Activated B cell treated with CpG ODN at 0.5 μM for 24 hours (primary cell): Measurements from ENCODE around the gene ABCB6. TPM values are rescaled to one million over a fixed set of nuclear protein-coding genes. Genes with fewer than 3 reads are reported as not detected.

ENCODE experiments used
- ATAC-seq: fragments of 200-7000 bp; cut with Tn5 transposase; one replicate; pipeline ENCODE4 v1.10.0; 2021; ENCODE audit warnings: low read depth, mild to moderate bottlenecking, moderate library complexity
- CTCF ChIA-PET: fragments of 350-600 bp; sonication (Branson Sonifier 250); formaldehyde crosslinking; loops from one replicate; lab custom pipeline; 2021; ENCODE audit warnings: antibody characterized with exemption; lab: Charles Lee
- POLR2A ChIA-PET: fragments of 350-600 bp; sonication (Branson Sonifier 250); formaldehyde crosslinking; loops from one replicate; lab custom pipeline; 2021; ENCODE audit warnings: antibody characterized with exemption; lab: Charles Lee
- DNase-seq: peaks from one replicate; pipeline ENCODE4 v3.0.0; 2022
- H3K27ac Mint-ChIP-seq: one replicate; pipeline ENCODE4 v1.8.0; 2020; ENCODE audit warnings: mixed read lengths
- H3K27me3 Mint-ChIP-seq: one replicate; pipeline ENCODE4 v1.8.0; 2021; ENCODE audit warnings: mixed read lengths
- H3K36me3 Mint-ChIP-seq: one replicate; pipeline ENCODE4 v1.8.0; 2021; ENCODE audit warnings: low read depth, mixed read lengths
- H3K4me1 Mint-ChIP-seq: one replicate; pipeline ENCODE4 v1.8.0; 2021; ENCODE audit warnings: mixed read lengths
- H3K4me3 Mint-ChIP-seq: one replicate; pipeline ENCODE4 v1.8.0; 2020; ENCODE audit warnings: mild to moderate bottlenecking, mixed read lengths
- H3K9me3 Mint-ChIP-seq: one replicate; pipeline ENCODE4 v1.8.0; 2020; ENCODE audit warnings: mixed read lengths
- CTCF ChIP-seq: fragments of 200-600 bp; IDR thresholded peaks from one replicate; pipeline ENCODE4 v1.8.0; 2022; ENCODE audit warnings: antibody characterized with exemption, mild to moderate bottlenecking
- intact Hi-C: fragments of 100-400 bp; cut with micrococcal nuclease; formaldehyde crosslinking; loops from one replicate; pipeline ENCODE4 v1.15.1; 2024
- total RNA-seq: library from RNA; stranded (reverse); gene quantifications from 2 replicates; pipeline ENCODE4 v1.2.3, GENCODE V29; 2022

ABCB6 gene
- total RNA-seq, 1 donor from 2014 or later, result 16.6 TPM

- ChIA-PET CTCF (interaction anchor here (1.5 kb wide), 1 partner anchor 8 kb away, joined by 3 read pairs; no protein-coding TSS in a partner anchor), POLR2A (interaction anchor here (2.9 to 4.8 kb wide), 5 partner anchors 28 to 100 kb away, joined by 35 to 98 read pairs (median 62); partner anchors contain the start of genes DNAJB2, GLB1L, STK16 and ZFAND2B)
- Mint-ChIP-seq H3K4me3 (peak overlapping the region; percentile 91), H3K27me3 (no peaks in the 10 kb centered on the region), H3K9me3 (no peaks in the 10 kb centered on the region), H3K27ac (peak overlapping the region; percentile 91), H3K4me1 (peaks cover 42% of the 10 kb centered on the region), H3K36me3 (peaks cover 77% of the 10 kb centered on the region)
- no peak for TF ChIP-seq CTCF
- DNase-seq (no peak), ATAC-seq (peak; percentile 3)
- intact Hi-C loops, result loop anchor here (1.0 to 5.0 kb wide), 12 partner anchors 9 to 961 kb away; partner anchors contain the start of genes AAMP, ABCB6, ANKZF1 and ARPC2
These were observed 40.2 kb downstream of the ABCB6 start for GRCh38 chr2:219178377-219179175.

- H3K9me3 Mint-ChIP-seq, result no peaks in the 10 kb centered on the region
- peak within 1 kb of the TSS; percentile 96 for H3K4me3 Mint-ChIP-seq
- intact Hi-C loops, result loop anchor here (1.0 to 5.0 kb wide), 18 partner anchors 10 to 960 kb away; partner anchors contain the start of genes AAMP, ABCB6, ANKZF1 and ARPC2
- DNase-seq (peak; percentile 78), ATAC-seq (peak; percentile 45)
- no peaks in the 10 kb centered on the region for H3K27me3 Mint-ChIP-seq
- H3K36me3 Mint-ChIP-seq, result peaks cover 76% of the 10 kb centered on the region
- POLR2A ChIA-PET, result interaction anchor here (0.6 to 4.7 kb wide), 18 partner anchors 11 to 279 kb away, joined by 3 to 98 read pairs (median 20); partner anchors contain the start of genes ABCB6, ANKZF1, ATG9A and DNAJB2
- TF ChIP-seq CTCF, result no peak
- H3K4me1 Mint-ChIP-seq, result peaks cover 40% of the 10 kb centered on the region
- CTCF ChIA-PET, result interaction anchor here (4.7 kb wide), 1 partner anchor 117 kb away, joined by 33 read pairs; no protein-coding TSS in a partner anchor
- peak within 1 kb of the TSS; percentile 99 for H3K27ac Mint-ChIP-seq
These were observed 41.0 kb downstream of the ABCB6 start, which contains the start of gene RETREG2 for GRCh38 chr2:219177552-219178376. RETREG2 (plus strand) TSS chr2:219178275; CDS start chr2:219178353, 78 bp downstream.

GRCh38 chr2:219176818-219177551 lies 41.8 kb downstream of the ABCB6 start, which contains the start of gene CNPPD1:
CNPPD1 (minus strand) TSS chr2:219176925; CDS start chr2:219176828, 97 bp downstream.
- H3K27me3 Mint-ChIP-seq, result no peaks in the 10 kb centered on the region
- peaks cover 40% of the 10 kb centered on the region for H3K4me1 Mint-ChIP-seq
- intact Hi-C loops, result loop anchor here (1.0 to 5.0 kb wide), 17 partner anchors 17 to 960 kb away; partner anchors contain the start of genes AAMP, ARPC2, BCS1L and CNOT9
- CTCF ChIA-PET, result interaction anchor here (1.0 to 4.7 kb wide), 8 partner anchors 18 to 122 kb away, joined by 3 to 33 read pairs (median 6); partner anchors contain the start of genes ABCB6, ANKZF1, ATG9A and DNAJB2
- ATAC-seq (peak; percentile 70), DNase-seq (peak; percentile 87)
- POLR2A ChIA-PET, result interaction anchor here (0.5 to 4.7 kb wide), 32 partner anchors 10 to 958 kb away, joined by 3 to 98 read pairs (median 6); partner anchors contain the start of genes ABCB6, ANKZF1, ATG9A and DNAJB2
- H3K9me3 Mint-ChIP-seq, result no peaks in the 10 kb centered on the region
- H3K36me3 Mint-ChIP-seq, result peaks cover 78% of the 10 kb centered on the region
- H3K27ac Mint-ChIP-seq, result peak within 1 kb of the TSS; percentile 99
- H3K4me3 Mint-ChIP-seq, result peak within 1 kb of the TSS; percentile 96
- TF ChIP-seq CTCF, result no peak
